ENCODE data around the gene HACD2. TPM values are rescaled to one million over a fixed set of nuclear protein-coding genes. Genes with fewer than 3 reads are reported as not detected.

Gene HACD2
- polyA plus RNA-seq, 1 of the 3 experiments (the other 2 are of a cell fraction): 13.8 TPM

DNA sequence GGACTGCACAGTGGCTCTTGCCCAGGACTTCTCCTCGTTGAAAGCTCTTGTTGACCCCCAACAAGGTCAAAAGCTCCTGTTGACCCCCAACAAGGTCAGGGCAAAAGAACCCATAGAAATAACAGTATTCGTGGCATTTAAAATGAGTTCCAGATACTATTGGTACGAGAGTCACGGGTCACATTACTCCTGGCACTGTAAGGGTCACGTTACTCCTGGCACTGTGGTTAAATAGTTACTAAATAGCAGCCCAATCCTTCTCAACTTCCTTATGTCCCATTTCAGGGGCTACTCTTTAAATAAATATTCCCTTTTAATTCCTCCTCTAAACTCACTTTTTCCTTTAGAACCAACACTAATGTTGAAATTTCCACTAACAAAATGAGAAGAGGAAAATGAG lies 117.8 kb downstream of the HACD2 start:
- TF ChIP-seq REST (IDR thresholded peaks at IDR 0.05; ENCODE audit: low read depth, low read length) (no peak), SIN3A (IDR thresholded peaks at IDR 0.05; ENCODE audit: borderline replicate concordance, low read depth, low read length) (no peak), CHD2 (IDR thresholded peaks at IDR 0.05; ENCODE audit: low read length, partially characterized antibody) (no peak), FOXM1 (IDR thresholded peaks at IDR 0.05; ENCODE audit: low read depth) (no peak), NRF1 (IDR thresholded peaks at IDR 0.05; ENCODE audit: low read depth, low read length) (no peak)
- H3K9me2 ChIP-seq: no peaks in the 10 kb centered on the region
- CTCF ChIA-PET: interaction anchor here (0.6 to 2.3 kb wide), 2 partner anchors 23 to 45 kb away, joined by 3 to 6 read pairs; no protein-coding TSS in a partner anchor
- no peaks in the 10 kb centered on the region for H3F3A ChIP-seq (replicated peaks; ENCODE audit: insufficient read depth)
- H3K36me3 ChIP-seq (replicated peaks in 1 of 2; ENCODE audit: control insufficient read depth in 1 of 2, insufficient read depth in 2 of 2, low read length in 1 of 2): no peaks in the 10 kb centered on the region
- no peak overlapping the region for H3K9ac ChIP-seq
- POLR2A ChIA-PET: no interaction called here
- no peak overlapping the region for H2AFZ ChIP-seq (ENCODE audit: low read depth)
- no peak overlapping the region for H3K4me2 ChIP-seq
- H3K27me3 ChIP-seq (ENCODE audit: insufficient read depth): peaks cover 29% of the 10 kb centered on the region
- no peaks in the 10 kb centered on the region for H4K20me1 ChIP-seq (ENCODE audit: insufficient read depth)
- H3K4me3 ChIP-seq (ENCODE audit: low read depth in 2 of 2, low read length in 1 of 2): no peak overlapping the region
- 44% methylated on average over 5 of the region's 5 CpGs for WGBS (ENCODE audit: low lambda C conversion rate)
- no peak for DNase-seq
- H3K27ac ChIP-seq (ENCODE audit: low read depth in 2 of 2, low read length in 1 of 2): no peak overlapping the region
- no peaks in the 10 kb centered on the region for H3K9me3 ChIP-seq
- H3K4me1 ChIP-seq (ENCODE audit: control insufficient read depth in 1 of 2, insufficient read depth in 2 of 2, low read depth in 1 of 2, low read length in 1 of 2): no peaks in the 10 kb centered on the region
- no peaks in the 10 kb centered on the region for H3K79me2 ChIP-seq (ENCODE audit: insufficient read depth)

- no peaks in the 10 kb centered on the region for H3F3A ChIP-seq (replicated peaks; ENCODE audit: insufficient read depth)
- DNase-seq: no peak
- H3K9me3 ChIP-seq: no peaks in the 10 kb centered on the region
- no peak overlapping the region for H2AFZ ChIP-seq (ENCODE audit: low read depth)
- no peak overlapping the region for H3K9ac ChIP-seq
- H3K27me3 ChIP-seq (ENCODE audit: insufficient read depth): peaks cover 40% of the 10 kb centered on the region
- H3K4me2 ChIP-seq: no peak overlapping the region
- H3K27ac ChIP-seq (ENCODE audit: low read depth in 2 of 2, low read length in 1 of 2): no peak overlapping the region
- no peaks in the 10 kb centered on the region for H4K20me1 ChIP-seq (ENCODE audit: insufficient read depth)
- H3K79me2 ChIP-seq (ENCODE audit: insufficient read depth): no peaks in the 10 kb centered on the region
- H3K36me3 ChIP-seq (replicated peaks in 1 of 2; ENCODE audit: control insufficient read depth in 1 of 2, insufficient read depth in 2 of 2, low read length in 1 of 2): no peaks in the 10 kb centered on the region
- no peaks in the 10 kb centered on the region for H3K4me1 ChIP-seq (ENCODE audit: control insufficient read depth in 1 of 2, insufficient read depth in 2 of 2, low read depth in 1 of 2, low read length in 1 of 2)
- TF ChIP-seq NFIC (IDR thresholded peaks at IDR 0.05; ENCODE audit: borderline replicate concordance) (no peak), SMC3 (IDR thresholded peaks at IDR 0.05; ENCODE audit: low read depth, low read length) (no peak), TAF1 (IDR thresholded peaks at IDR 0.05; ENCODE audit: borderline replicate concordance, low read depth, low read length) (no peak), GATA2 (CRISPR knock-in tag; IDR thresholded peaks at IDR 0.05) (no peak), FOSL2 (IDR thresholded peaks at IDR 0.05; ENCODE audit: borderline replicate concordance, low read depth) (no peak), SIN3A (IDR thresholded peaks at IDR 0.05; ENCODE audit: borderline replicate concordance, low read depth, low read length) (no peak), USF1 (IDR thresholded peaks at IDR 0.05; ENCODE audit: borderline replicate concordance, low read depth) (no peak), REST (IDR thresholded peaks at IDR 0.05; ENCODE audit: low read depth, low read length) (no peak), POLR2AphosphoS5 (IDR thresholded peaks at IDR 0.05; ENCODE audit: low read depth, low read length) (no peak), FOXJ3 (CRISPR knock-in tag; IDR thresholded peaks at IDR 0.05) (no peak), EP300 (IDR thresholded peaks at IDR 0.05; ENCODE audit: borderline replicate concordance in 1 of 2, low read depth in 1 of 2, low read length in 1 of 2) (no peak), ELF1 (IDR thresholded peaks at IDR 0.05) (no peak), YY1 (IDR thresholded peaks at IDR 0.05; ENCODE audit: low read depth) (no peak), RFX5 (IDR thresholded peaks at IDR 0.05; ENCODE audit: low read length) (no peak), MEF2A (IDR thresholded peaks at IDR 0.05; ENCODE audit: borderline replicate concordance, low read depth) (no peak), RCOR1 (IDR thresholded peaks at IDR 0.05; ENCODE audit: low read length) (no peak), GABPA (IDR thresholded peaks at IDR 0.05; ENCODE audit: low read depth) (no peak), JUND (IDR thresholded peaks at IDR 0.05) (no peak)
- TF ChIP-seq, protein P1, sequence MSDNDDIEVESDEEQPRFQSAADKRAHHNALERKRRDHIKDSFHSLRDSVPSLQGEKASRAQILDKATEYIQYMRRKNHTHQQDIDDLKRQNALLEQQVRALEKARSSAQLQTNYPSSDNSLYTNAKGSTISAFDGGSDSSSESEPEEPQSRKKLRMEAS (IDR thresholded peaks at IDR 0.05; ENCODE audit: low read depth): no peak
- 47% methylated on average over 7 of the region's 7 CpGs for WGBS (ENCODE audit: low lambda C conversion rate)
- ChIA-PET CTCF (interaction anchor here (0.7 to 1.6 kb wide), 4 partner anchors 9 to 1870 kb away, joined by 3 to 5 read pairs (median 4); no protein-coding TSS in a partner anchor), POLR2A (no interaction called here)
- H3K9me2 ChIP-seq: no peaks in the 10 kb centered on the region
- H3K4me3 ChIP-seq (ENCODE audit: low read depth in 2 of 2, low read length in 1 of 2): no peak overlapping the region
These were observed 120.6 kb downstream of the HACD2 start for GRCh38 chr3:123464211-123464610.

Data from SK-N-SH (cell line).